D721Med (cell line): ENCODE data around the gene MYH14.

ENCODE experiments used
- DNase-seq: peaks from one replicate; pipeline ENCODE4 v3.0.0; 2011; ENCODE audit warnings: low spot score; ENCODE audit not compliant: insufficient read length
- FAIRE-seq: peaks from 2 replicates; lab custom pipeline; 2011; peaks lifted over from hg19 to GRCh38; lab: Jason Lieb, UNC
- CTCF ChIP-seq: IDR thresholded peaks from 2 replicates; pipeline ENCODE4 v1.5.1; 2012; ENCODE audit warnings: mild to moderate bottlenecking, control low read depth; ENCODE audit not compliant: insufficient read depth; ENCODE audit errors: missing control alignments

The MYH14 gene

GRCh38 chr19:50192463-50193211 is 10.8 kb upstream of the MYH14 start:
- TF ChIP-seq CTCF: no peak
- FAIRE-seq (no peak), DNase-seq (no peak)

GRCh38 chr19:50195224-50195623 is 8.2 kb upstream of the MYH14 start:
- TF ChIP-seq CTCF: no peak
- FAIRE-seq (no peak), DNase-seq (no peak)

- no peak for TF ChIP-seq CTCF
- FAIRE-seq: no peak
- DNase-seq: no peak
Observed at GRCh38 chr19:50196322-50196932, 7.0 kb upstream of the MYH14 start.

GRCh38 chr19:50197348-50197747 is 6.1 kb upstream of the MYH14 start:
- no peak for DNase-seq
- no peak for TF ChIP-seq CTCF
- FAIRE-seq: no peak

GRCh38 chr19:50198431-50199258 is 4.8 kb upstream of the MYH14 start:
- DNase-seq: no peak
- TF ChIP-seq CTCF: no peak
- FAIRE-seq: no peak

- no peak for DNase-seq
- no peak for TF ChIP-seq CTCF
- FAIRE-seq: no peak
Observed at GRCh38 chr19:50199259-50199555, 4.2 kb upstream of the MYH14 start.

GRCh38 chr19:50202386-50202785 is 1.0 kb upstream of the MYH14 start:
- FAIRE-seq: no peak
- no peak for TF ChIP-seq CTCF

More at GRCh38 chr19:50202386-50202785, 1.0 kb upstream of the MYH14 start:
- DNase-seq: no peak
